Stimulated activated CD8-positive, alpha-beta memory T cell treated with anti-CD3 and anti-CD28 coated beads, Interleukin-7, amount 100 ng/mL, for 48 hours (primary cell): ENCODE measurements around the gene MEGF11.

Source experiments
- DNase-seq, 2 donors: peaks; one replicate each; pipeline ENCODE4 v3.0.0-alpha.2; 2020; ENCODE audit warnings: low read depth in 1 of 2; ENCODE audit errors: extremely low read depth in 1 of 2

Gene MEGF11

DNA sequence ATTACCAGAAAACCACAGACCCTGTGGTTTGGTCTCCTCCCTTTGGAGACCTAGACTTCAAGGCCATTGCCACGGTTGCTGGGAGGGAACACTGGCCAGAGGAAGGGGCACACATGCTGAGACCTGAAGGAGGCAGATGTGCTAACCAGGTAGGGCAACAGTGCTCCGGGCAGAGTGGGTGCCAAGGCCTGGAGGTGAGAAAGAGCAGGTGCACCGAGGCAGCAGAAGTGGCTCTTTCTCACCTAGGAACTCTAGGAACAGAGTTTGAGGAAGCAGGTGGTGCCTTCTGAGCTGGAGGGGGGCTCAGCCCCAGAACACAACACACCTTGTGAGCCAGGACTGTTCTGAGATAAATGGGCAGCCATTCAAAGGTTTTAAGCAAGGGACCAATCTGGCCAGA, 106.1 kb downstream of the MEGF11 start:
- no peak for DNase-seq

- no peak for DNase-seq
Measured at GRCh38 chr15:66145726-66146182, 107.8 kb downstream of the MEGF11 start.

DNA sequence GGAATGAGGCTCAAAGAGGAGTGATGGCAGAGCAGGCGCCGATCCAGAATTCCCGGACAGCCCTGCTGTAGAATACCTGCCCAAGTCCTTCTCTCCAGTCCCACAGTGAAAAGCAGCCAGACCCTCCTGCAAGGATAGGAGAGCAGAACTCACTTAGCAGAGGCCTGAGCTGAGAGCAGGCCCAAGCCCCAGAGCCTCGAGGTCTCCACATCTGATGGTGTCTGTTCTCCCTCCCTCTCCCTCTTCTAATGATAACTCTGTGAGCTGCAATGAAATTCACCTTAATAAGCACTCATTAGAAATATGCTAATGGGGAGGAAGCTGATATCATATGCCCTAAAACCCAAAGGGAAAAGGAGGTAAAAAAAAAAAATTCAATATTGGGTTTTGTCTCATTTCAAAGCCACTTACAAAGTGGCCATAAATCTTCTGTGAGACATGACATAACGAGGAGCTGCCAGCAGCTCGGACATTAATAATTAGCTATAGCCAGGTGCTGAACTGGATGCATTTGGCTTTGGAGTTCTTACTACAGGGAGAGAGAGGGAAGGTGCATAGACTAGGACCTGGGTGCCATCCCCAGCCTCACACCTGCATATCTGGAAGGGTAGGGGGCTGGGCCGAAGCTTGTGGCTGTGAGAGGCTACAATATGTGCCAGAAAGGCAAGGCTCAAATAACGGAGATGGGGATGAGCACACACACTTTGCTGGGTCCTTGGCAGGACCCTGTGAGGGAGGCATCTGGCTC, 108.4 kb downstream of the MEGF11 start:
- DNase-seq: no peak

DNA sequence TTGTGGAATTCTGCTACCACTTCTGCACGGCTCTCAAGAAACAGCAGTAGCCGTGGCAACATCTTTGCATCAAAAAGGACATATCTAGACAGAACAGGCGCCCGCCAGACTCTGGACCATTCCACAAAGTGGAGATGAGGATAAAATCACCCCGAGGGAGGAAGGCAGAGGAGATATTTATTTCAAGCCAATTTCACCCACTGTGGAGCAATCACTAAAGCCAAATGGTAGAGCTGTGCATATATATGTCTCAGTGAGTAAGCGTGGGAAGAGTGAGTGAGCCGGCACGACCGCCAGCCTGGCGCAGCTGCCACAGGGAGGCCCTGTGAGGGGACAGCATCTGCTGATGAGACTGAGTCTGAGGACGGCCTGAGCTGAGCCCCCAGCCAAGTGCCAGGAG, 111.3 kb downstream of the MEGF11 start:
- no peak for DNase-seq

DNA sequence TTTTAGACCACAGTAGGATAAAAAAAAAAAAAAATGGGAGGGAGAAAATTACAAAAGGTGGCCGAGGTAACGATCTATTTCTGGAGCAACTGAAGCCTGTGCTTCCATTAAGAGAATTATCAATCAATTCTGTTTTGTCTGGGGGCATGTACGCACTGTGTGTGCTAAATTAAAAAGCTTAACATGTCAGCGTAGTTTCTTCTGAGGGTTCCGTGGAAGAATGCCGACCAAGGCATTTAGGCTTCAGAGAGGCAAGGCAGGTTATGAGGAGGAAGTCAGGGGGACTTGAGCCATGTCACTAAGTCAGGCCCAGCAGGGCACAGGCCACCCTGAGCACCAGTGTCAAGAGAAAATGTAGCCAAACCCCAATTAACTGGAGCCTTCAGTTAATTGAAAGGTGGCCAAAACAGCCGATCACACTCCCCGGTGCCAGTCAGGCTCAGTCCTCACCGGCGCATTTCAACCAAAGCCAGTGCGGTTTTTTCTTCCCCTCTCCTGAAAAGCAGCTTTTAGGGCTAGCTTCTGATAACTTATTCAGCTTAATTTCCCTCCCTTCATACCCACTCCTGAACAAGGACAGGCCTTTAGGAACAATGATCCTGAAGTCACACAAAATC, 113.9 kb downstream of the MEGF11 start:
- no peak for DNase-seq

GRCh38 chr15:66138892-66139590, 114.5 kb downstream of the MEGF11 start:
- no peak for DNase-seq

DNA sequence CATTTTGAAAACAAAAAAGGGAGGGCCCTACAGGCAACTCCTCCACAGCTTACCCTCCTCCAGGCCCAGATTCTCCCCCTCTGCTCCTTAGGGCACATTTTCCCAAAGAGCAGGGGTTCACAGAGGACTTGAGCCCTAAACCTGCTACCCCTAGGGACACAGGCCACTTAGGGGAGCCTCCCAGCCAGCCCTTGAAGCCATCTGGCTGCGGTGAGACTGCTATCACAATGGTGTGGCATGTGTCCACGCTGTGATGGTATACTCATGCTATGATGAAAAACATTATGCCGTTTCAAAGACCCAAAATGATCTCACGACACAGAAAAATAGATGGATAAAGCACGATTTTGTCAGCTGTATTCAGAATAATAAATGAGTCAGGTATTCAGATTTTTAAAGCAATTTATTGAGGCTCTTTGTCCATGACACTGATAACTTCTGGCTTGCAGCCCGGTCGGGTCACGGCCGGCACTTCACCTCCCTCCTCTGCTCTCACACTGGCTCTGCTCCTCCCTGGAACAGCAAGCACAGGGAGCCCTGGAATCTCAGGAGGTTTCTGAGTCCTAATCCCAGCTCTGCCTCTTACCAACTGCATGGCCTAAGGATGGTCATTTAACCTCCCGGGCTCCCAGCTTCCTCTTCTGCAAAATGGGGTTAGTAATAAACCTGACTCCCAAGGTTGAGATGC, 115.3 kb downstream of the MEGF11 start:
- DNase-seq: no peak

DNA sequence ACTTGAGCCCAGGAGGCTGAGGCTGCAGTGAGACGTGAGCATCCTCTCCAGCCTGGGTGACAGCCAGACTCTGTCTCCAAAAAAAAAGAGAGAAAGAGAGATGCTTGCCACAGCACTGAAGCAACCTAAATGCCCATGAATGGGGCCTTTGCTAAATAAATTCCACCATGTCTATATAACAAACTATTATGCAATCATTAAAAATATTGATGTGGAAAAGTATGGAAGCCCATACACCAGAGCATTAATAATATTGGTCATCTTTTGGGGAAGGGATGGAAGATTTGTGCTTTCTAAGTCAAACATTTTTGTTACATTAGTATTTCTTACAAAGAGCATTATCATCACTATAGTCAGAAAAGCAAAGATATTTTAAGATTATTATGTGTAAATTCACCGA, 116.6 kb downstream of the MEGF11 start:
- DNase-seq: no peak

- no peak for DNase-seq
Measured at GRCh38 chr15:66135664-66136063, 117.9 kb downstream of the MEGF11 start.

- no peak for DNase-seq
Measured at GRCh38 chr15:66134284-66134683, 119.3 kb downstream of the MEGF11 start.

DNA sequence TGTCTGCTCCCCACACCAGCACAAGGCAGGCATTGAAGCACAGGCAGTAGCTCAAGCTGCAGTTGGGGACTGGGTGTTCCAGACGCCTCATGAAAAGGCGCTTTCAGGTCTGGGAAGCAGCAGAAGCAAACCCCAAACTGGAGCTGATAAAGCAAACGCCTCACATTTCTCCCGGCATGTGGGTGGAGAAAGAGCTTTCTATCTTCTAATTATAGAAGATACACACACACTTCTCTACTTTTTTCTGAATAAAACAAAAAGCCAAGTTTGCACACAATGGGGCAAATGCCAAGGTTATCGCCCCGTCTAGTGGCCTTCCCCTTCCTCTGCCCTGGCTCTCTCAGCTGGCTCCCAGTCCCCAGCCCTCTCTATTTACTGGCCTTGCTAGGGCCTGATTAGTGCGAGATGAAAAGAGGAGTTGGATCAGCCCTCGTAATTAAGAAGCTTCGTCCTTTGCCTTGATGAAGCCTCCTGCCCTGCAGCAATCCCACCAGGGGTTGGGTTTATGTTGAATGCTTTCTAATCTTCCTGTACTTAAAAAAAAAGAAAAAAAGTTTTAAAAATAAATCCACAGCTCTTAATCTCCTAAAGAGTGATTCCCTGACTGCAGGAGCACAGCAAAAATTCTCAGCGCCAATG, 120.2 kb downstream of the MEGF11 start:
- no peak for DNase-seq

- no peak for DNase-seq
Measured at GRCh38 chr15:66132251-66132816, 121.2 kb downstream of the MEGF11 start.

DNA sequence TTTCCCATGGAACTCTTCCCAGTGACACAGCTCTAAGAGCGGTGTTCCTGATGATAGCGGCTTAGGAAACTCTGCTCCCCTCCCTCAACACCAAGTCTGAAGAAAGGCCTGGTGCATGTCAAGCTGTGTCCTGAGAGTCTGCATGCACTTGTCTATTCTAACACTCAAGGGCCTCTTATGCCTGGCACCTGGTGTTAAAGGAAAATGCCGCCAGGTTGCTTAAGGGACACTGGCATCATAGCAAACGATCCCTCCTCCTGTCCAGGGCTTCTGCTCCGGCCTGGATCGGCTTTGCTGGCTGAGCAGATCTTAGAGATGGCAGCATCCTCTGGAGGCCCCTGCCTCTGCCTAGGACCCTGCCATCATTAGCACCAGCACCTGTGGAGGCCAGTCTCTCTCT, 121.7 kb downstream of the MEGF11 start:
- DNase-seq: no peak

GRCh38 chr15:66131200-66131599, 122.3 kb downstream of the MEGF11 start:
- no peak for DNase-seq

DNA sequence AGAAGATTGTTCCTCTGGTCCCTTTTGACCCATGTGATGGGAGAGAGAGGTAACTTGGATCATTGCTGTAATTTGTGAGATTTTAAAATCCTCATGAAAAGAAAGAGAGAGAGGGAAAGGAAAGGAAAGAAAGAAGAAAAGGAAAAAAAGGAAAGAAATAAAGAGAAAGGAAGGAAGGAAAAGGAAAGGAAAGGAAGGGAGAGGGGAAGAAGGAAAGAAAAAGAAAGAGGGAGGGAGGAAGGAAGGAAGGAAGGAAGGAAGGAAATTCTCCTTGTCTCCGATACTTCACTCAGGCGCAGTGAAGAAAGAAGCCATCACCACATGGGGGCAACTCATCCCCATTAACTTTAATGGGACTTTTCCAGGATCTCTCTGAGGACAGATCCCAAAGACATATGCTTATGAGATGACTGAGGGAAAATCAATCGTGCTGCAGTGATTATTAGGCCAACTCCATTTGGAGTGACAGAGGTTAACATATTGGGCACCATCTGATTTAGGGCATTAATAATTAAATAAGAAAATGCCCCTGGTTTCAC, 123.0 kb downstream of the MEGF11 start:
- DNase-seq: no peak

DNA sequence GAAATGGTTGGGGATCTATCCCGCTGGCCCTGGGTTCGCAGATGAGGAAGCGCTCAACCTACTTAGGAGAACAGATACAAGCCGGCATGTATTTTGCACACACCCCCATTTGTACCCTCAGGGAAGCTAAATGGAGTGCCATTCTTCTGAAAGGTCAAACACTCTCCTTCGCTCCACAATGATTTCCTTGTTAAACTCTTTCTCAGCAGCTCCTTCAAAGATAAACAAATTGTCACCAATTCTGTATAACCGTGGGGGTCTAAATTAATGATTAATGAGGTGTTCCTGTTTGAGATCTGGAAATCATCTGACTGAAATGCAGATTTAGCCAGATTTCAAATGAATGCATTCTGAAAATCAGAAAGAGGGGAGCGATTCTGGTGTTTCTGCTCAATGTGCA, 124.0 kb downstream of the MEGF11 start:
- no peak for DNase-seq

GRCh38 chr15:66128116-66128680, 125.4 kb downstream of the MEGF11 start:
- no peak for DNase-seq

- no peak for DNase-seq
Measured at GRCh38 chr15:66126456-66126855, 127.1 kb downstream of the MEGF11 start.

DNA sequence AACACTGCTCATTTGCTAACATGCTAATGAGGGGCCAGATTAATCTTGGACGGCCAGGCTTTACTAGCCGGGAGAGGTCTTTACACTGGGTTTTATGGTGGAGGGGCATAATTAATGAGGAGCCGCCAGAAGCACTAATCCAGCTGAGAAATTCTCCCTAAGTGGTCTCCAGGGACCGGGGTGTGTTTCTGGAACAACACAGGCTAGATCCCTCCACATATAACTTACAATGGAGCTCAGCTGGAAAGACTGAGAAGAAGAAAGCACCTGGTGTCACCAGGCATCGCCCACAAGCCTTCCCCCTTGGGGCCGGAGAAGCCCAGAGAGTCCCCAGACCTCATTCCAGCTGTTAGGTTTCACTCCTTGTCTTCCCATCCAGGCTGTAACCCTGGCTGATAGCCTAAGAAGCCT, 127.5 kb downstream of the MEGF11 start:
- no peak for DNase-seq

DNA sequence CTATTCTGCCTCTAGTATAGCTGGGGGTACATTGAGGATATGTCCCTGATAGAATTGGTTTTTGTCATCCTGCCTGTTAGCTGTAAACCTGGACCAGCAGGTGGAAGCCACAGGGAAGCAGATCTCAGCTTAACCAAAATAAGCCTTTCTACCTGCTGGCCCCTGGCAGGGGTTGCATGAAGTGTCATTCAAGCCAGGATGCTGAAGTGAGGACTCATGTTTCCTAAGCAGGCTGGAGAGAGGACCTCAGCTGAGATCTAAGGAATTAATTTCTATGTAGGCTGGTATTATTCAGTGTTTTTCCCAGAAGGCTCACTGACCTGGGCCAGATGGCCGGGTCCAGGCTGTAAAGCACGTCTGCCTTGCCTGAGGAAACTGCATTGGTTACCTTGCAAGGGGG, 128.9 kb downstream of the MEGF11 start:
- no peak for DNase-seq
